Stimulated activated CD8-positive, alpha-beta memory T cell treated with anti-CD3 and anti-CD28 coated beads, Interleukin-4, amount 100 ng/mL, for 24 hours (primary cell): Measurements from ENCODE around the gene CTBP2.

Experiments
- DNase-seq: peaks from one replicate; pipeline ENCODE4 v3.0.0-alpha.2; 2020; ENCODE audit warnings: low read depth

CTBP2 gene

GRCh38 chr10:125105706-125106255 is 54.6 kb downstream of the CTBP2 start:
- DNase-seq, result no peak

- no peak for DNase-seq
Observed at GRCh38 chr10:125105155-125105554, 55.2 kb downstream of the CTBP2 start.

- DNase-seq, result no peak
Observed at GRCh38 chr10:125104559-125104958, 55.8 kb downstream of the CTBP2 start.

GRCh38 chr10:125103924-125104323 is 56.4 kb downstream of the CTBP2 start:
- DNase-seq, result no peak

GRCh38 chr10:125103466-125103865 is 56.9 kb downstream of the CTBP2 start:
- DNase-seq, result no peak

- DNase-seq, result no peak
Observed at GRCh38 chr10:125102821-125103220, 57.5 kb downstream of the CTBP2 start.

GRCh38 chr10:125102246-125102645 is 58.1 kb downstream of the CTBP2 start:
- DNase-seq, result no peak

- no peak for DNase-seq
Observed at GRCh38 chr10:125101581-125101980, 58.8 kb downstream of the CTBP2 start.

GRCh38 chr10:125101049-125101448 is 59.3 kb downstream of the CTBP2 start:
- DNase-seq, result no peak

GRCh38 chr10:125097409-125098070 is 62.8 kb downstream of the CTBP2 start:
- DNase-seq, result no peak

- no peak for DNase-seq
Observed at GRCh38 chr10:125096975-125097374, 63.4 kb downstream of the CTBP2 start.

- DNase-seq, result no peak
Observed at GRCh38 chr10:125096371-125096770, 64.0 kb downstream of the CTBP2 start.

GRCh38 chr10:125095776-125096175 is 64.6 kb downstream of the CTBP2 start:
- DNase-seq, result no peak

- DNase-seq, result no peak
Observed at GRCh38 chr10:125095228-125095627, 65.1 kb downstream of the CTBP2 start.

GRCh38 chr10:125094806-125095205 is 65.6 kb downstream of the CTBP2 start:
- DNase-seq, result no peak

- no peak for DNase-seq
Observed at GRCh38 chr10:125093974-125094705, 66.2 kb downstream of the CTBP2 start.

GRCh38 chr10:125093199-125093973 is 67.0 kb downstream of the CTBP2 start:
- no peak for DNase-seq

- no peak for DNase-seq
Observed at GRCh38 chr10:125092564-125093031, 67.8 kb downstream of the CTBP2 start.

GRCh38 chr10:125091891-125092290 is 68.5 kb downstream of the CTBP2 start:
- no peak for DNase-seq

- no peak for DNase-seq
Observed at GRCh38 chr10:125089469-125089868, 70.9 kb downstream of the CTBP2 start.

GRCh38 chr10:125087897-125088215 is 72.5 kb downstream of the CTBP2 start:
- no peak for DNase-seq

GRCh38 chr10:125087191-125087896 is 73.0 kb downstream of the CTBP2 start:
- DNase-seq, result no peak
